ENCODE measurements around the gene GRM8. TPM values are rescaled to one million over a fixed set of nuclear protein-coding genes. Genes with fewer than 3 reads are reported as not detected.
"Not testable (repeated sequence)": the region's sequence is repeated elsewhere in the genome, so short reads cannot be mapped to it uniquely, and the experiment has no call there.

GRM8 gene
- total RNA-seq, 1 experiment from 2014 or later = 1.4 TPM

GRCh38 chr7:126908564-126908963 is 344.2 kb downstream of the GRM8 start:
- not testable (repeated sequence) for DNase-seq (ENCODE audit: low read depth)

GRCh38 chr7:126907657-126908056 is 345.1 kb downstream of the GRM8 start:
- DNase-seq (ENCODE audit: low read depth) = not testable (repeated sequence)

- DNase-seq (ENCODE audit: low read depth) = not testable (repeated sequence)
Observed at GRCh38 chr7:126905255-126905654, 347.5 kb downstream of the GRM8 start.

GRCh38 chr7:126901041-126901765 is 351.5 kb downstream of the GRM8 start:
- not testable (repeated sequence) for DNase-seq (ENCODE audit: low read depth)

- not testable (repeated sequence) for DNase-seq (ENCODE audit: low read depth)
Observed at GRCh38 chr7:126887980-126888379, 364.8 kb downstream of the GRM8 start.

GRCh38 chr7:126887560-126887959 is 365.2 kb downstream of the GRM8 start:
- not testable (repeated sequence) for DNase-seq (ENCODE audit: low read depth)

GRCh38 chr7:126882730-126883129 is 370.0 kb downstream of the GRM8 start:
- DNase-seq (ENCODE audit: low read depth) = not testable (repeated sequence)

GRCh38 chr7:126881908-126882307 is 370.8 kb downstream of the GRM8 start:
- not testable (repeated sequence) for DNase-seq (ENCODE audit: low read depth)

- no peak for DNase-seq (ENCODE audit: low read depth)
Observed at GRCh38 chr7:126881315-126881714, 371.4 kb downstream of the GRM8 start.

- not testable (repeated sequence) for DNase-seq (ENCODE audit: low read depth)
Observed at GRCh38 chr7:126876536-126876935, 376.2 kb downstream of the GRM8 start.

- DNase-seq (ENCODE audit: low read depth) = no peak
Observed at GRCh38 chr7:126856691-126857291, 395.9 kb downstream of the GRM8 start.

- DNase-seq (ENCODE audit: low read depth) = no peak
Observed at GRCh38 chr7:126845331-126845730, 407.4 kb downstream of the GRM8 start.

GRCh38 chr7:126843883-126844282 is 408.9 kb downstream of the GRM8 start:
- DNase-seq (ENCODE audit: low read depth) = no peak

GRCh38 chr7:126843336-126843735 is 409.4 kb downstream of the GRM8 start:
- no peak for DNase-seq (ENCODE audit: low read depth)

GRCh38 chr7:126842451-126842850 is 410.3 kb downstream of the GRM8 start:
- DNase-seq (ENCODE audit: low read depth) = no peak

- DNase-seq (ENCODE audit: low read depth) = no peak
Observed at GRCh38 chr7:126840869-126841268, 411.9 kb downstream of the GRM8 start.

- no peak for DNase-seq (ENCODE audit: low read depth)
Observed at GRCh38 chr7:126839624-126840023, 413.1 kb downstream of the GRM8 start.

- no peak for DNase-seq (ENCODE audit: low read depth)
Observed at GRCh38 chr7:126838194-126838593, 414.5 kb downstream of the GRM8 start.

GRCh38 chr7:126831241-126831640 is 421.5 kb downstream of the GRM8 start:
- not testable (repeated sequence) for DNase-seq (ENCODE audit: low read depth)

- DNase-seq (ENCODE audit: low read depth) = no peak
Observed at GRCh38 chr7:126820925-126821324, 431.8 kb downstream of the GRM8 start.

- DNase-seq (ENCODE audit: low read depth) = no peak
Observed at GRCh38 chr7:126819197-126819484, 433.6 kb downstream of the GRM8 start.

- no peak for DNase-seq (ENCODE audit: low read depth)
Observed at GRCh38 chr7:126818393-126819196, 434.1 kb downstream of the GRM8 start.

- no peak for DNase-seq (ENCODE audit: low read depth)
Observed at GRCh38 chr7:126809188-126809587, 443.6 kb downstream of the GRM8 start.

All from Daoy (cell line).